ENCODE measurements around the gene KCTD2. TPM values are rescaled to one million over a fixed set of nuclear protein-coding genes. Genes with fewer than 3 reads are reported as not detected.

Gene KCTD2
- total RNA-seq = 26.9 and 29.1 TPM in 2 replicates

DNA sequence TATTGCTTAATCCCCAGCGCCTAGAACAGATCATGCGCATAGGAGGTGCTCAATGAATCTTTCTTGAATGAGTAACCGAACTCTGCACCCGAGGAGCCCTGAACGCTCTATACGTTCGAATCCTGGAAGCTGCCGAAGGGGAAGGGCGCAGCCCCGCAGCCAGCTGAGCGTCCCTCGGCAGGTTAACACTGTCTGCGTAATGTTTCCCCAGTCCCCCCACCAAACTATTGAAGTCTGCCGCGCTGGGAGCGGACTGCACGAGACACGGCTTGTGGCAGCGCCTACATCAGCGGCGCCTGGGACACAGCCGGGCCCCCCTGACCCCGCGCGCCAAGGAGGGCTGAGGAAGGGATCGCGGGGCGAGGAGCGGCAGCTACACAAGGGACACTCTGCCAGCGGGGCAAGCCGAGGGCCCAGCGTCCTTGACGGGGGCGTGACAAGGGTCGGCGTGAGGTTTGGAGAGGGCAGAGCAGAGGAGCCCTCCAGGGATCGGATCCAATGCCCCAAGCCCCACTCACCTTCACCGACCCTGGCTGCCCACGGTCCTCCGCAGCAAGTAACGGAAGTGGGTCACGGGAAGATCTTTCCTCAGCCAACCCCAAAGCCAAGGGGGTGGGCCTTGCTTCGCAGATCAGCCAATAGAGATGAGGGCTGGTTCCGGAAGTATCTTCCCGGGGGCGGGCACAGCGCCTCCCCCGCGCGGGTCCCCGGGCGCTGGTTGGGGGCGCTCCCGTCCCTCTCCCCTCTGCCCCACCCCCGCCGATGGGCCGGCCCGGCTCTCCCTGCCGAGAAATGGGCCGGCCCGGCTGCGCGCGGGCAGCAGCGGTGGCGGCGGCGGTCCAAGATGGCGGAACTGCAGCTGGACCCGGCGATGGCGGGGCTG lies at the start of gene KCTD2, which contains the start of gene ATP5PD:
Gene KCTD2, plus strand, starts transcription at position 819 of the 883 bp plus-strand sequence. Its CDS starts 26 bp downstream, at position 845.
Gene ATP5PD, minus strand, starts transcription at position 563 of the 883 bp plus-strand sequence. CDS start 4,319 bp downstream, outside the sequence.

DNA sequence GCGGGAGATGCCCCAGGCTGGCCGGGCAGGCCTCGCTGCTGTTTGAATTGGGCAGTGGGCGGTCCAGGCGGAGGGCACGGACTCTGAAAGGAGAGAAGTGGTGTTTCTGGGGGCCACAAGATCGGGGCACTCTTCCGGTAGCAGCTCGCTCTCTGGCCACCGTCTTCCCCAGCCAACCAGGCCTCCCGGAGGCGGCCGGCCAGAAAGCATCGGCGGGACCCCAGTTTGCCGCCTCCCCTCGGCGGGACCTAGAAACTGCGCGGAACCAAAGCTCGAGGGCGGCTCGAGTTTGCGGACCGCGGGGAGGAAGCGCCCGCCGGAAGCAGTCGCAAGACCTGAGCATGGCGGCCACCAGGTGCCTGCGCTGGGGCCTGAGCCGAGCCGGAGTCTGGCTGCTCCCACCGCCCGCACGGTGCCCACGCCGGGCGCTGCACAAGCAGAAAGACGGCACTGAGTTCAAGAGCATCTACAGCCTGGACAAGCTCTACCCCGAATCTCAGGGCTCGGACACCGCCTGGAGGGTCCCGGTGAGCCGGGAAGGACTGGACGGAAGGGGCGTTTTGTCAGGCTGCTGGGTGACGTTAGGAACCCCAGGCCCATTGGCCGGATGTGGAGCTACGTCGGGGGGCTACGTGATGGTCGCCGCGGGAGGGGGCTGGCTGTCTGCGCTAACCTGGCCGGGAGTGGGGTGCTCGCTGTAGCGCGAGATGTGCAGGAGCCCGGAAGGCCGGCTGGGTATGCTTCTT lies 34.5 kb upstream of the KCTD2 start, which contains the start of gene MRPL58:
Gene MRPL58, plus strand, starts transcription at position 325 of the 746 bp plus-strand sequence. Its CDS starts 17 bp downstream, at position 342.

GRCh38 chr17:75087558-75088453 lies 40.8 kb downstream of the KCTD2 start, which contains the start of gene SLC16A5:
Gene SLC16A5 (plus strand): TSS chr17:75087954. CDS start chr17:75093637, 5,683 bp downstream.

GRCh38 chr17:75109407-75110233 lies 62.6 kb downstream of the KCTD2 start, which contains the start of gene ARMC7:
Gene ARMC7 (plus strand): TSS chr17:75109969. CDS start chr17:75110289, 320 bp downstream.

Small RNA genes lying within 50 kb of the gene (small RNA-seq; reads per million reads assigned to genes)
- gene AC111186.1 (not detected), gene RF00019 (not detected), gene RN7SL573P (not detected), gene RNU6-362P (not detected)

Other genes with a start within 250 kb of the KCTD2 start
- under 0.01 and 0.11 TPM in 2 replicates for gene GRIN2C, start 187.3 kb upstream of the KCTD2 start, total RNA-seq
- gene FDXR, start 174.2 kb upstream of the KCTD2 start, total RNA-seq = 8.5 and 14.3 TPM in 2 replicates
- gene FADS6, start 153.6 kb upstream of the KCTD2 start, total RNA-seq = not detected in 2 replicates
- gene USH1G, start 124.0 kb upstream of the KCTD2 start, total RNA-seq = not detected in 2 replicates
- not detected in 2 replicates for gene OTOP2, start 123.0 kb upstream of the KCTD2 start, total RNA-seq
- not detected in 2 replicates for gene OTOP3, start 111.3 kb upstream of the KCTD2 start, total RNA-seq
- gene HID1, start 74.5 kb upstream of the KCTD2 start, total RNA-seq = 0.32 TPM in 1 of 2 replicates, not detected in the other
- 15.2 and 15.7 TPM in 2 replicates for gene CDR2L, start 59.6 kb upstream of the KCTD2 start, total RNA-seq
- gene MRPL58, start 34.6 kb upstream of the KCTD2 start, total RNA-seq = 25.7 and 35.7 TPM in 2 replicates
- gene ATP5PD, start 256 bp upstream of the KCTD2 start, total RNA-seq = 415 and 418 TPM in 2 replicates
- gene SLC16A5, start 40.7 kb downstream of the KCTD2 start, total RNA-seq = 14.6 and 15.5 TPM in 2 replicates
- gene ARMC7, start 62.7 kb downstream of the KCTD2 start, total RNA-seq = 3.3 and 4.1 TPM in 2 replicates
- 35.3 and 51.9 TPM in 2 replicates for gene NT5C, start 84.5 kb downstream of the KCTD2 start, total RNA-seq
- gene JPT1, start 107.3 kb downstream of the KCTD2 start, total RNA-seq = 86.7 and 87.4 TPM in 2 replicates
- gene SUMO2, start 135.7 kb downstream of the KCTD2 start, total RNA-seq = 104 and 119 TPM in 2 replicates
- 23.7 and 24.1 TPM in 2 replicates for gene NUP85, start 158.5 kb downstream of the KCTD2 start, total RNA-seq
- 11.9 and 15.3 TPM in 2 replicates for gene GGA3, start 214.4 kb downstream of the KCTD2 start, total RNA-seq
- 35.3 and 35.4 TPM in 2 replicates for gene MRPS7, start 214.7 kb downstream of the KCTD2 start, total RNA-seq
- 6.2 and 8.0 TPM in 2 replicates for gene MIF4GD, start 224.0 kb downstream of the KCTD2 start, total RNA-seq
- gene SLC25A19, start 242.2 kb downstream of the KCTD2 start, total RNA-seq = 3.5 and 5.0 TPM in 2 replicates

Measured in articular chondrocyte of knee joint (primary cell).